ENCODE data around the gene HOXC9.

The HOXC9 gene

GRCh38 chr12:53969588-53970259 lies 30.2 kb upstream of the HOXC9 start:
- no peak for TF ChIP-seq CTCF (IDR thresholded peaks at IDR 0.05; ENCODE audit: low read depth, low read length)

GRCh38 chr12:53970451-53970850 lies 29.5 kb upstream of the HOXC9 start:
- DNase-seq (ENCODE audit: extremely low read depth, low read depth): no peak
- no peak for TF ChIP-seq CTCF (IDR thresholded peaks at IDR 0.05; ENCODE audit: low read depth, low read length)

More at GRCh38 chr12:53969588-53970259, 30.2 kb upstream of the HOXC9 start:
- no peak for DNase-seq (ENCODE audit: extremely low read depth, low read depth)

GRCh38 chr12:53971129-53971528 lies 28.8 kb upstream of the HOXC9 start:
- no peak for DNase-seq (ENCODE audit: extremely low read depth, low read depth)
- TF ChIP-seq CTCF (IDR thresholded peaks at IDR 0.05; ENCODE audit: low read depth, low read length): no peak

GRCh38 chr12:53971686-53972085 lies 28.3 kb upstream of the HOXC9 start:
- no peak for DNase-seq (ENCODE audit: extremely low read depth, low read depth)
- no peak for TF ChIP-seq CTCF (IDR thresholded peaks at IDR 0.05; ENCODE audit: low read depth, low read length)

GRCh38 chr12:53972152-53972702 lies 27.7 kb upstream of the HOXC9 start:
- no peak for TF ChIP-seq CTCF (IDR thresholded peaks at IDR 0.05; ENCODE audit: low read depth, low read length)
- no peak for DNase-seq (ENCODE audit: extremely low read depth, low read depth)

- DNase-seq (ENCODE audit: extremely low read depth, low read depth): no peak
- no peak for TF ChIP-seq CTCF (IDR thresholded peaks at IDR 0.05; ENCODE audit: low read depth, low read length)
Measured at GRCh38 chr12:53972722-53973235, 27.2 kb upstream of the HOXC9 start, which contains the start of gene HOXC11. TSS of gene HOXC11 (plus strand) at chr12:53973126. CDS start at chr12:53973242, 116 bp downstream.
